Measurements from ENCODE around the gene HAGHL. TPM values are rescaled to one million over a fixed set of nuclear protein-coding genes. Genes with fewer than 3 reads are reported as not detected.

HAGHL gene
- total and polyA plus RNA-seq, 12 donors = 0.35 to 63.5 (median 6.0) TPM; not detected in 1

- Histone ChIP-seq H3K4me3 (no peak overlapping the region), H3K4me1 (replicated peaks in 1 of 2) (peaks cover 3 to 4% of the 10 kb centered on the region in 2 donors), H3K9me3 (replicated peaks in 1 of 3) (no peaks in the 10 kb centered on the region), H3K36me3 (replicated peaks in 1 of 2) (no peaks in the 10 kb centered on the region), H3K27me3 (no peaks in the 10 kb centered on the region), H3K27ac (no peak overlapping the region)
- TF ChIP-seq POLR2A (IDR thresholded peaks at IDR 0.05) = no peak
- no peak for TF ChIP-seq CTCF (IDR thresholded peaks at IDR 0.05)
- no peak for DNase-seq
- intact Hi-C loops (cut with DNase I) = no loop called here
- 3 to 14% (median 5%) methylated on average over 2 to 14 of the region's 14 CpGs for WGBS, 4 donors
Measured at GRCh38 chr16:745739-746138, 18.8 kb downstream of the HAGHL start.

GRCh38 chr16:746637-747036 lies 19.7 kb downstream of the HAGHL start:
- WGBS, 4 donors = 74 to 88% (median 78%) methylated on average over 2 to 13 of the region's 13 CpGs
- no peak overlapping the region for H3K27ac ChIP-seq
- no peaks in the 10 kb centered on the region for H3K9me3 ChIP-seq (replicated peaks in 1 of 3)
- DNase-seq = no peak
- H3K27me3 ChIP-seq = no peaks in the 10 kb centered on the region
- no peaks in the 10 kb centered on the region for H3K36me3 ChIP-seq (replicated peaks in 1 of 2)
- no peaks in the 10 kb centered on the region for H3K4me1 ChIP-seq (replicated peaks in 1 of 2)
- TF ChIP-seq POLR2A (IDR thresholded peaks at IDR 0.05) = no peak
- intact Hi-C loops (cut with DNase I) = no loop called here
- H3K4me3 ChIP-seq = no peak overlapping the region

GRCh38 chr16:747978-748746 lies 21.3 kb downstream of the HAGHL start:
- intact Hi-C loops (cut with DNase I) = no loop called here
- no peak for TF ChIP-seq POLR2A (IDR thresholded peaks at IDR 0.05)
- TF ChIP-seq CTCF (IDR thresholded peaks at IDR 0.05) = no peak
- no peak overlapping the region for H3K27ac ChIP-seq
- DNase-seq = no peak
- 73 to 84% (median 79%) methylated on average over 24 to 39 of the region's 39 CpGs for WGBS, 4 donors
- no peak overlapping the region for H3K4me3 ChIP-seq
- H3K36me3 ChIP-seq (replicated peaks in 1 of 2) = no peaks in the 10 kb centered on the region
- no peaks in the 10 kb centered on the region for H3K9me3 ChIP-seq (replicated peaks in 1 of 3)
- H3K4me1 ChIP-seq (replicated peaks in 1 of 2) = no peaks in the 10 kb centered on the region
- H3K27me3 ChIP-seq = no peaks in the 10 kb centered on the region

GRCh38 chr16:749010-749409 lies 22.1 kb downstream of the HAGHL start:
- H3K27ac ChIP-seq = no peak overlapping the region
- 74 to 82% (median 78%) methylated on average over 6 of the region's 6 CpGs for WGBS, 4 donors
- H3K4me1 ChIP-seq (replicated peaks in 1 of 2) = no peaks in the 10 kb centered on the region
- no peaks in the 10 kb centered on the region for H3K27me3 ChIP-seq
- no peak for DNase-seq
- no peaks in the 10 kb centered on the region for H3K36me3 ChIP-seq (replicated peaks in 1 of 2)
- no peak overlapping the region for H3K4me3 ChIP-seq
- H3K9me3 ChIP-seq (replicated peaks in 1 of 3) = no peaks in the 10 kb centered on the region
- intact Hi-C loops (cut with DNase I) = no loop called here
- TF ChIP-seq CTCF (IDR thresholded peaks at IDR 0.05) (no peak), POLR2A (IDR thresholded peaks at IDR 0.05) (no peak)

GRCh38 chr16:750485-750884 lies 23.6 kb downstream of the HAGHL start:
- no peak for TF ChIP-seq POLR2A (IDR thresholded peaks at IDR 0.05)
- no peak for TF ChIP-seq CTCF (IDR thresholded peaks at IDR 0.05)
- intact Hi-C loops (cut with DNase I) = no loop called here
- no peaks in the 10 kb centered on the region for H3K4me1 ChIP-seq (replicated peaks in 1 of 2)
- no peak overlapping the region for H3K4me3 ChIP-seq
- H3K27ac ChIP-seq = no peak overlapping the region
- H3K36me3 ChIP-seq (replicated peaks in 1 of 2) = no peaks in the 10 kb centered on the region
- no peak for DNase-seq
- no peaks in the 10 kb centered on the region for H3K9me3 ChIP-seq (replicated peaks in 1 of 3)
- no peaks in the 10 kb centered on the region for H3K27me3 ChIP-seq
- WGBS, 4 donors = 51 to 68% (median 57%) methylated on average over 9 of the region's 9 CpGs

Measured in adrenal gland (tissue), 12 donors.